Astrocyte of the cerebellum (primary cell): ENCODE measurements around the gene MAB21L2.

Source experiments
- DNase-seq: peaks from one replicate; pipeline ENCODE4 v3.0.0-alpha.2; 2011; ENCODE audit warnings: low read depth
- H3K4me3 ChIP-seq: 2 replicates; pipeline ENCODE4 v1.5.1; 2011; ENCODE audit warnings: mild to moderate bottlenecking, low read depth, low read length, moderate library complexity
- CTCF ChIP-seq: IDR thresholded peaks from 2 replicates; pipeline ENCODE4 v1.5.1; 2012; ENCODE audit warnings: low read length, low read depth, moderate library complexity, mild to moderate bottlenecking; ENCODE audit errors: missing control alignments
- in situ Hi-C: cut with HindIII; loops from 2 replicates; pipeline ENCODE4 v1.10.0; 2017; ENCODE audit warnings: low sequenced_read_pairs

MAB21L2 gene

DNA sequence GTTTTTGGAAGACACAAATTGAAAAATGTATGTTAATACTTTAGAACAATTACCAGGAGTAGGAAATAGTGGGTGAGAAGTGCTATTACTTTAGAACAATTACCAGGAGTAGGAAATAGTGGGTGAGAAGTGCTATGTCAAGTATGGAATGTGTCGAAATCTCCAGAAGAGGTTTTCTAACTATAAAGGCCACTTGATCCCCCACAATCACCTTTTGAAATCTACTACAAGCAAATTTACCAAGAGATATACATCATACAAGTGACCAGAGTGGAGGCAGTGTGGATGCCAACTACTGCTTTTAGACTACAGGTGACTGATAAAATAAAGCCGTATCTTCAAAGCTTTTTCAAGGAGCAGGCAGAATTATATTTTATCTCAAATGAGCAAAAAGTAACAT, 43.1 kb downstream of the MAB21L2 start:
- no peak for TF ChIP-seq CTCF
- H3K4me3 ChIP-seq, result no peak overlapping the region
- no peak for DNase-seq
- in situ Hi-C loops, result no loop called here

DNA sequence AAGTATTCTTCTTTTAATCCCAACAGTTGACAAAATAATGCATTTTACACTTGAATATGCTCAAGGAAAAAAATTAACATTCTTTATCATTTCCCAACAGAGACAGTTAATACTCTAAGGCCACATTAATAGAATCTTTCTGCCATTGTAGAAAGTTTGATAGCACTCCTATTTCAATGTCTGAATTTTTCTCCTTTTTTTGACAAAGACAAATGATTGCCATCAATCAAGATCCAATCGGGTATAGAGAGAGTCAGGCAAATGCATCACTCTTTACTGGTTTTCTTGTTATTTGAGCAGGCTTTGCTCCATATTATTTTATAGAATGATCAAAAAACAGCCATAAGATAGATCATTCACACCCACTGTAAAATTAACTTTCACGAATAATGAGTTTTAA, 46.1 kb downstream of the MAB21L2 start:
- TF ChIP-seq CTCF, result no peak
- DNase-seq, result no peak
- in situ Hi-C loops, result no loop called here
- H3K4me3 ChIP-seq, result no peak overlapping the region

DNA sequence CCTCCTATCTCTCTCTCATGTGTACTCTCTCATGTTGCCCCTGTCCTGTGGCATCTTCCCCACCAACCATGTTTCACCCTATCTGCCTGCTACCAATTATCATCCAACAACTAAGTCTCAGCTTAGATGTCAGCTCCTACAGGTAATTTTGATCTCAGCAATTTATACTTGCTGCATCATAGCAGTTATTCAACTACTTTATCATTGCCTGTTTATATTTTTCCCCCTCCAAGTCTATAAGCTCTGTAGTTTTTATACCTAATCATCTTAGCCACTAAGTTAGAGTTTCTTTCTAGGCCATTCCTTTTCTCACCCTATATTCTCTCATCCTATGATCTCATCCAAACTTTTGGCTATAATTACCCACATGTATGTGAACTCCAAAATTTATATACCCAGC, 50.7 kb downstream of the MAB21L2 start:
- H3K4me3 ChIP-seq, result no peak overlapping the region
- no peak for TF ChIP-seq CTCF
- DNase-seq, result no peak
- in situ Hi-C loops, result no loop called here
